ENCODE measurements around the gene SLC1A6.
"Not testable (repeated sequence)": the region's sequence is repeated elsewhere in the genome, so short reads cannot be mapped to it uniquely, and the experiment has no call there.

The SLC1A6 gene

GRCh38 chr19:14954071-14954655 is 25.5 kb downstream of the SLC1A6 start:
- no peak for DNase-seq

GRCh38 chr19:14952767-14953166 is 26.9 kb downstream of the SLC1A6 start:
- no peak for DNase-seq

- DNase-seq: no peak
Measured at GRCh38 chr19:14950421-14950820, 29.2 kb downstream of the SLC1A6 start.

GRCh38 chr19:14949876-14950275 is 29.8 kb downstream of the SLC1A6 start:
- peak in 2 of 3 donors; percentile 22 to 40 for DNase-seq

GRCh38 chr19:14949413-14949812 is 30.3 kb downstream of the SLC1A6 start:
- not testable (repeated sequence) for DNase-seq

GRCh38 chr19:14944456-14944855 is 35.2 kb downstream of the SLC1A6 start:
- no peak for DNase-seq

- DNase-seq: peak; percentile 62 to 91 (median 88)
Measured at GRCh38 chr19:14943601-14944000, 36.1 kb downstream of the SLC1A6 start.

- no peak for DNase-seq
Measured at GRCh38 chr19:14941189-14941588, 38.5 kb downstream of the SLC1A6 start, which contains the start of gene OR7C2. TSS of gene OR7C2 (plus strand) at chr19:14941489. CDS start at chr19:14941489, 0 bp downstream.

GRCh38 chr19:14940266-14940665 is 39.4 kb downstream of the SLC1A6 start:
- DNase-seq: no peak

- DNase-seq: no peak
Measured at GRCh38 chr19:14933506-14933905, 46.2 kb downstream of the SLC1A6 start.

GRCh38 chr19:14916848-14917247 is 62.8 kb downstream of the SLC1A6 start:
- DNase-seq: peak in 1 of 3 donors; percentile 7

- DNase-seq: no peak
Measured at GRCh38 chr19:14915116-14915515, 64.5 kb downstream of the SLC1A6 start.

GRCh38 chr19:14906711-14907110 is 73.0 kb downstream of the SLC1A6 start:
- DNase-seq: no peak

- DNase-seq: no peak
Measured at GRCh38 chr19:14901675-14902260, 77.9 kb downstream of the SLC1A6 start.
